GM19468 (cell line): ENCODE results near the gene TOP3A.
A peak's percentile ranks its signal among the peaks of the same experiment; 100 is the strongest.

ENCODE experiments used
- ATAC-seq: cut with Tn5 transposase; IDR thresholded peaks from one replicate; pipeline ENCODE4 v1.9.1; 2021; ENCODE audit warnings: mild to moderate bottlenecking, moderate library complexity, moderate number of reproducible peaks; ENCODE audit not compliant: unreplicated experiment; ENCODE audit errors: extremely low read depth

TOP3A gene

GRCh38 chr17:18238299-18238698 is 76.5 kb downstream of the TOP3A start:
- no peak for ATAC-seq

- ATAC-seq = no peak
These were observed 77.3 kb downstream of the TOP3A start for GRCh38 chr17:18237461-18237860.

DNA sequence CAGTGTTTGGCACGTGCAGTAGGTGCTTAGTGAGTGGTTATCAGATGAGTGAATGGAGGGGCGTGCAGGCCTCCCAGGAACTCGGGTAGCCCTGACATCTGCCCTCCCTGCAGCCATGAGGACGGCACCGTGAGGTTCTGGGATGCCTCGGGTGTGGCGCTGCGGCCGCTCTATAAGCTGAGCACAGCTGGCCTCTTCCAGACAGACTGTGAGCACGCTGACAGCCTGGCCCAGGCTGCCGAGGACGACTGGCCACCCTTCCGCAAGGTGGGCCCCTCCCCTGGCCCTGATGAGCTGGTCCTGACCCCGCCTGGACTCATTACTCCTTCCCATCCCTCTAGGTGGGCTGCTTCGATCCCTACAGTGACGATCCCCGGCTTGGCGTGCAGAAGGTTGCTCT is 78.3 kb downstream of the TOP3A start:
- no peak for ATAC-seq

GRCh38 chr17:18235743-18236256 is 79.0 kb downstream of the TOP3A start:
- ATAC-seq = no peak

DNA sequence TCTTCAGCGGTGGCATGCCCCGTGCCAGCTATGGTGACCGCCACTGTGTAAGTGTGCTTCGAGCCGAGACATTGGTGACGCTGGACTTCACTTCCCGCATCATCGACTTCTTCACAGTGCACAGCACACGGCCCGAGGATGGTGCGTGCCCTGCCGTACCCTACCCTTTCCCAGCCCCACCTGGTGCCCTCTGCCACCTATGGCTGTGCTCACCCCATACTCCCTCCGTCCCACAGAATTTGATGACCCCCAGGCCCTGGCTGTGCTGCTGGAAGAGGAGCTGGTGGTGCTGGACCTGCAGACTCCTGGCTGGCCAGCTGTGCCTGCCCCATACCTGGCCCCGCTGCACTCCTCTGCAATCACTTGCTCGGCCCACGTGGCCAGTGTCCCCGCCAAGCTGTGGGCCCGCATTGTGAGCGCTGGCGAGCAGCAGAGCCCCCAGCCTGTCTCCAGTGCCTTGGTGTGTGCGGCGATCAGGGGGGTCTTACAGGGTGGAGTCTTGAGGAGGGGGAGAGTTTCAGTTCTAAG is 79.9 kb downstream of the TOP3A start:
- ATAC-seq = no peak

DNA sequence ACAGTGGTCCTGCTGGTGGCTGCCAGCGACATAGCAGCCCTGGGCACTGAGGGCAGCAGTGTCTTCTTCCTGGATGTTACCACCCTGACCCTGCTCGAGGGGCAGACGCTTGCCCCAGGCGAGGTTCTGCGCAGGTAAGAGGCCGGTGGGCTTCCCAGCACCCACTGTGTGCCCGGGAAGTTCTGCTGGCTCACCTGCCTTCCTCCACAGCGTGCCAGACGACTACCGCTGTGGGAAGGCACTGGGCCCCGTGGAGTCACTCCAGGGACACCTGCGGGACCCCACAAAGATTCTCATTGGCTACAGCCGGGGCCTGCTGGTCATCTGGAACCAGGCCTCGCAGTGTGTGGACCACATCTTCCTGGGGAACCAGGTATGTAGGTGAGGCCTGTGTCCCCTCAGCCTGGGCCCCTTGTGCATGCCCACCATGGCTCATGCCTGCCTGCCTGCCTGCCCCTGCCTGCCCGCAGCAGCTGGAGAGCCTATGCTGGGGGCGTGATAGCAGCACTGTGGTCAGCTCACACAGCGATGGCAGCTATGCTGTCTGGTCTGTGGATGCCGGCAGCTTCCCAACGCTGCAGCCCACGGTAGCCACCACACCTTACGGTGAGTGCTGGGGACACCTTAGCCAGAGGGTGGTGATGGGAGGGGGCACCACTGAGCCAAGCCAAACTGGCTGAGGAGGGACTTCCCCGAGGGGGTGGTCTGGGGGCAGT is 80.8 kb downstream of the TOP3A start:
- no peak for ATAC-seq

GRCh38 chr17:18231164-18231563 is 83.6 kb downstream of the TOP3A start:
- ATAC-seq = no peak

DNA sequence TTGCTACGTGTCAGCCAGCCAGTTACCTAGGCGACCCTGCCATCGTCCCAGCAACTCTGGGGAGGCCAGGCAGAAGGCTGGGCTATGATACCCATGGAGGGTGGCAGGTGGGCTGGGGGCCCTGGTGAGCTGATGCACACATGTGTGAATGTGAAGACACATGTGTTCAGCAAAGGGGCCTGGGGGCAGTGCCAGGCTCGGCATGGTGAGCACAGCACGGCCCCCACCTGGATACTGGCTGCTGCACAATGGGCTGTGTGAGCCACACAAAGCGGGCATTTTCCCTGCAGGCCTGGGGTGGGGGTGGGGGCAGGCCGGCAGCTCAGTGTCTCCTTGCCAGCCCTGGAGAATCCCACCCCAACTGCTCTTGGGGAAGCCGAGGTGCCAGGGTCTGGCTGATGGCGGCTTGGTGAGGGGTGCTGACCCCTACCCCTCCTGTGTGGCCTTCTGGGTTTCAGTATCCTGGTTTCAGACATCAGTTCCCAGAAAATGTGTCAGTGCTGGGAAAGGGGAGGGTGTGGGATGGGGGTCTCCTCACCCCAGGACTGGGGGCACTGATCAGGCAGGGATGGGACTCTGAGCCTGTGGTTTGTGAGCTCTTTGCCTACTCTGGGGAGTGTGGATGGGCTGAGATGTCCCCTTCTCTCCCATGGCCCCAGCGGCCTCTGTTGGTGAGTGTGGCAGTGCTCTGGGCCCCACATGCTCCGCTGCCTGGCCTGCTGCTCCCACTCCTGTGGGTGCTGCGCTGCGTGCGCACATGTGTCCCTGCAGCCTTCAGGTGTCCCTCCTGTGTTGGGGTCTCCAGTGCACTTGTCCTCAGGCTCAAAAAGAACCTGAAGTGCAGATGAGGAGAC is 84.3 kb downstream of the TOP3A start:
- ATAC-seq = no peak

GRCh38 chr17:18229771-18230170 is 85.0 kb downstream of the TOP3A start:
- ATAC-seq = no peak

GRCh38 chr17:18229254-18229653 is 85.5 kb downstream of the TOP3A start:
- ATAC-seq = no peak

DNA sequence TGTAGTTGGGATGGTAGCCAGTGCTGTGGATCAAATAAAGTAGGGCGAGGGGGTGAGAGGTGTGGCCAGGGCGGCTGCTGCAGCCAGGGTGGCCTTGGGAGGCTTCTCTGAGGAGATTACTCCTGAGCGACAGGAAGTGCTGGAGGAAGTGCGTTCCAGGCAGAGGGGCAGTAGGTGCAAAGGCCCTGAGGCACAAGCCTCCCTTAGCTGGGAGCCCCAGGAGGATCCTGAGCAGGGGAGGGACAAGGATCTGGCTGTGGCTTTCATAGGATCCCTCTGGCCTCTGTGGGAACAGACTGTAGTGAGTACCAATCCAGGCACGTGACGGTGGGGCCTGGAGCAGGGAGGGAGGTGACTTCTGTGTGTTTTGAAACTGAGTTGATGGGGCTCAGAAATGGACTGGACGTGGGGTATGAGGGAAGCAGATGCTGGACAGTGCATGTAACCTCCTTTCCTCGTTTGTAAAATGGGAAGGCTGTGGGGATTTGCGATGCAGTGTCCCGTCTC is 86.6 kb downstream of the TOP3A start:
- ATAC-seq = no peak

- no peak for ATAC-seq
These were observed 87.2 kb downstream of the TOP3A start for GRCh38 chr17:18227635-18228034.

- ATAC-seq = no peak
These were observed 88.4 kb downstream of the TOP3A start for GRCh38 chr17:18226284-18226945.

DNA sequence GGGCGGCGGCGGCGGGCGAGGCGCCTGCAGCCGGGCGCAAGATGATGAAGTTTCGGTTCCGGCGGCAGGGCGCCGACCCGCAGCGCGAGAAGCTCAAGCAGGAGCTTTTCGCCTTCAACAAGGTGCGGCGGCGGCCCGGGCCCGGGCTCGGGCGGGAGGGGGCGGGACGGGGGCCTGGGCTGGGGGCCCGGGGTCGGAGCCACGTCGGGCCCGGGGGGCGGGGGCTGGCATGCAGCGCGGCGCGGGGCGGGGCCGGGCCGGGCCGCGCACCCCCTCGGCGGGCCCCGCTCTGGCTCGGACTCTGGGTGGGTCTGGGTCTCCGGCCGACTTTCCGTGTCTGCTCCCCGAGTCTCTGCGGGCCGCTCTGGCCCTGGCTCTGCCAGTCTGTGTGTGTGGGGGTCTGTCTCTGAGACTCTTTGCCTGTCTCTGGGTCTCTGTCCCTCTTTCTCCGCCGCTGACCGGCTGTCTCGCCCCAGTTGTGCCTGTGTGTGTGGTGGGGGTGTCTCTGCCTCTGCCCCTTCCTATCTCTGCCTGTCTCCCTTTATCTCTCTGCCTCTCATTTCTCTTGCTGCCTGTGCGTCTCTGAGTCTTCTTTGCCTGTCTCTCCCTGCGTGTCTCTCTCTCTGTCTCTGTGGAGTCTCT is 89.0 kb downstream of the TOP3A start:
- ATAC-seq = no peak

DNA sequence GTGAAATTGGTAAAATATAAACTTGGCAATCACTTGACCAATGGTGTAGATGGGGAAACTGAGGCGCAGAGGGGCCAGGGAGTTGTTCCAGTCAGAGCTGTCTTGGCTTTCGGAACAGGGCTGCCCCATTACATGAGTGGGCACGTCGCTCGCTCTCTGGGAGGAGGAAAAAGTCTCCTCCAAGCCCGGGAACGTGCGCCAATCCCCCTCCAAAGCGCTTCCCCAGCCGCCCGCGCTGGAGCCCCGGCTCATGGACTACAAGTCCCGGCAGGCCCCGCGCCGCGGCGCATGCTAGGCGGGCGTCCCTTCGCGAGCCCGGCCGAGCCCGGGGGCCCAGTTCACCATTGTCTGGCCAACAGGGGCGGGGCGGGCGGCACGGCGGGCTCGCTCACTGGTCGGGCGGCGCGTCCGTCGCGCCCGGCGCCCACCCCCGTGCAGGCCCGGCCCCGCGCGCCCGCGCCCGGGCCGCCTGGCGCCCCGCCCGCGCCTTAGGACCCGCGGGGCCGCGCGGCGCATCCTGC is 89.6 kb downstream of the TOP3A start, which contains the start of gene LLGL1:
LLGL1 (plus strand) TSS at position 515 of the 521 bp plus-strand sequence. CDS start 48 bp downstream, outside the sequence.
- ATAC-seq = peak; percentile 71

- no peak for ATAC-seq
These were observed 90.2 kb downstream of the TOP3A start for GRCh38 chr17:18224387-18225120.

GRCh38 chr17:18224053-18224386 is 90.8 kb downstream of the TOP3A start:
- no peak for ATAC-seq
